Endothelial cell of umbilical vein (primary cell): Measurements from ENCODE around the gene TANGO2. TPM values are rescaled to one million over a fixed set of nuclear protein-coding genes. Genes with fewer than 3 reads are reported as not detected.
A peak's percentile ranks its signal among the peaks of the same experiment; 100 is the strongest.

Experiments
- BruUV-seq: library from RNA; stranded (reverse); fragments of 400-500 nt; replicated peaks from 2 replicates; lab custom pipeline; 2021; lab: Mats Ljungman, UMichigan
- CTCF ChIA-PET: fragments of 300-600, 350-600 bp; sonication (Branson Sonifier 250); formaldehyde crosslinking; loops from one replicate; lab custom pipeline; 2021; ENCODE audit warnings: antibody characterized with exemption, inconsistent platforms; lab: Charles Lee
- POLR2A ChIA-PET: fragments of 300-600, 350-600 bp; sonication (Branson Sonifier 250); formaldehyde crosslinking; loops from one replicate; lab custom pipeline; 2021; ENCODE audit warnings: antibody characterized with exemption, inconsistent platforms; lab: Charles Lee
- DNase-seq: peaks from one replicate; pipeline ENCODE4 v3.0.0-alpha.2; 2011; ENCODE audit warnings: low read depth, low spot score
- FAIRE-seq: peaks from 2 replicates; lab custom pipeline; 2011; peaks lifted over from hg19 to GRCh38; lab: Jason Lieb, UNC
- H2AFZ ChIP-seq: 2 replicates; pipeline ENCODE4 v1.6.0; 2012; ENCODE audit warnings: low read depth, low read length, control low read depth, inconsistent platforms
- H3K27ac ChIP-seq: 2 replicates; pipeline ENCODE4 v1.5.1; 2011; ENCODE audit warnings: low read depth, mild to moderate bottlenecking, control low read depth, low read length, moderate library complexity; ENCODE audit not compliant: insufficient read depth
- H3K27me3 ChIP-seq, 2 experiments: 2 replicates each; pipeline versions ENCODE4 v1.6.0 to v1.6.1; 2011; ENCODE audit warnings: low read length in 2 of 2, mixed read lengths in 1 of 2; ENCODE audit not compliant: control insufficient read depth in 2 of 2, insufficient read depth in 2 of 2
- H3K36me3 ChIP-seq, 2 experiments: 2 replicates in 1 of 2; 3 replicates in 1 of 2; pipeline ENCODE4 v1.5.1; 2011; ENCODE audit warnings: low read length in 2 of 2, mild to moderate bottlenecking in 1 of 2, moderate library complexity in 1 of 2; ENCODE audit not compliant: control insufficient read depth in 2 of 2, insufficient read depth in 2 of 2; ENCODE audit errors: extremely low read depth in 1 of 2
- H3K4me1 ChIP-seq: 3 replicates; pipeline ENCODE4 v1.5.1; 2011; ENCODE audit warnings: mild to moderate bottlenecking, low read length; ENCODE audit not compliant: control insufficient read depth, insufficient read depth; ENCODE audit errors: extremely low read depth
- H3K4me2 ChIP-seq: 2 replicates; pipeline ENCODE4 v1.6.1; 2011; ENCODE audit warnings: low read length, control low read depth, mixed read lengths; ENCODE audit not compliant: insufficient read depth
- H3K4me3 ChIP-seq, 3 experiments: fragments of 200-600 bp in 1 of 3; sonication (generic), shearing (Covaris generic) in 1 of 3; replicated peaks in 1 of 3; 2 replicates each; pipeline ENCODE4 v1.5.1; 2011 to 2016; ENCODE audit warnings: control low read depth in 3 of 3, low read length in 3 of 3, mild to moderate bottlenecking in 2 of 3, inconsistent platforms in 1 of 3, low read depth in 1 of 3, moderate library complexity in 1 of 3; ENCODE audit not compliant: insufficient read depth in 1 of 3
- H3K79me2 ChIP-seq: 2 replicates; pipeline ENCODE4 v1.6.0; 2012; ENCODE audit warnings: low read length, inconsistent platforms; ENCODE audit not compliant: control insufficient read depth, insufficient read depth
- H3K9ac ChIP-seq: replicated peaks from 2 replicates; pipeline ENCODE3; 2011; ENCODE audit warnings: low read length, control low read depth; ENCODE audit not compliant: insufficient read depth; ENCODE audit errors: extremely low read depth
- H3K9me1 ChIP-seq: replicated peaks from 3 replicates; pipeline ENCODE4 v1.6.0; 2011; ENCODE audit warnings: mild to moderate bottlenecking, low read length; ENCODE audit not compliant: control insufficient read depth, insufficient read depth; ENCODE audit errors: extremely low read depth
- H3K9me3 ChIP-seq: replicated peaks from 2 replicates; pipeline ENCODE4 v1.5.1; 2012; ENCODE audit warnings: low read length, inconsistent platforms; ENCODE audit not compliant: control insufficient read depth, insufficient read depth
- H4K20me1 ChIP-seq: replicated peaks from 2 replicates; pipeline ENCODE3; 2011; ENCODE audit warnings: mild to moderate bottlenecking, low read length; ENCODE audit not compliant: control insufficient read depth, insufficient read depth; ENCODE audit errors: extremely low read depth
- GATA2 ChIP-seq: IDR thresholded peaks from 2 replicates; pipeline ENCODE4 v1.7.0; 2011; ENCODE audit warnings: low read depth, mild to moderate bottlenecking, moderate library complexity, mixed read lengths, low read length; ENCODE audit not compliant: insufficient read length, insufficient read depth
- JUN ChIP-seq: IDR thresholded peaks from 2 replicates; pipeline ENCODE4 v1.6.1; 2011; ENCODE audit warnings: borderline replicate concordance, low read depth; ENCODE audit not compliant: insufficient read length, insufficient read depth
- MYC ChIP-seq: IDR thresholded peaks from one replicate; pipeline ENCODE4 v1.6.1; 2011; ENCODE audit warnings: mild to moderate bottlenecking, low read depth, low read length
- POLR2A ChIP-seq: IDR thresholded peaks from 2 replicates; pipeline ENCODE4 v1.6.1; 2012; ENCODE audit warnings: low read depth, mild to moderate bottlenecking, control low read depth, low read length
- dilution Hi-C: fragments of 300-500 bp; cut with MboI; formaldehyde crosslinking; loops from one replicate; pipeline ENCODE4 v1.15.0; 2019; ENCODE audit warnings: low sequenced_read_pairs; ENCODE audit not compliant: extremely low pct_ligation_motif_present
- intact Hi-C: fragments of 100-400 bp; cut with micrococcal nuclease; formaldehyde crosslinking; loops from one replicate; pipeline ENCODE4 v1.10.0; 2022
- polyA plus RNA-seq, 4 experiments: library from polyadenylated mRNA; depleted of rRNA in 3 of 4; stranded (reverse) in 3 of 4; unstranded in 1 of 4; fragments of >200 nt; gene quantifications; 2 replicates each; pipeline versions ENCODE4 v1.2.1 to v1.2.3, GENCODE V29; 2011 to 2012; ENCODE audit warnings: missing spikeins in 1 of 4
- total RNA-seq: library from RNA; stranded (reverse); gene quantifications from 2 replicates; pipeline ENCODE4 v1.2.3, GENCODE V29; 2021
- TF ChIP-seq, protein P1 (sequence below), 2 donors: IDR thresholded peaks; 1 replicate in 1 of 2; 2 replicates in 1 of 2; pipeline ENCODE4 v1.5.1; 2011; ENCODE audit warnings: low read length in 2 of 2, mild to moderate bottlenecking in 2 of 2, moderate library complexity in 2 of 2, control low read depth in 1 of 2, inconsistent platforms in 1 of 2, low read depth in 1 of 2; ENCODE audit not compliant: insufficient read depth in 1 of 2; ENCODE audit errors: extremely low read depth in 1 of 2
- TF ChIP-seq, protein P2 (sequence below): IDR thresholded peaks from 2 replicates; pipeline ENCODE4 v1.6.1; 2011; ENCODE audit not compliant: insufficient read depth, insufficient read length

The TANGO2 gene
- total and polyA plus RNA-seq, 2 donors (not counting 3 experiments of a cell fraction or from before 2014, with no cell fraction given) = 40.0 to 49.3 TPM

DNA sequence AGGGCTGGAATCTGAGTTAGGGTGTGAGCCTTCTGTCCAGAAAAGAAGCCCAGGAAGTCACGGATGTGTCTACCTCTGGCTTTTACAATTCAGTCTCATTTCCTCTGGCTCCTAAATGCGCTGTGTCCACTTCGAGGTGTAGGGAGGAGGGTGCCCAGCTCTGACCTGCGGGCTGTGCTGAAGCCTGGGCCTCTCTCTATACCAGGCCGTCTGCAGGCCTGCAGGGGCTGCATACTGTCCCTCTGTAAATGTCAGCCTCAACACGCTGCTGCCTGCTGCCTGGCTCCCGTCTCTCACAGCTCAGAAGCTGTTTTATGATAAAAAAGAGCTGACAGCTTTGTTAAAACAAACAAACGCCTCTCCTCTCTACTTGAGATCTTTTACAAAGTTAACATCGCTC, 18.8 kb upstream of the TANGO2 start:
- DNase-seq = no peak
- Histone ChIP-seq H3K9ac (no peak overlapping the region), H3K9me1 (no peaks in the 10 kb centered on the region), H3K4me2 (no peak overlapping the region), H3K79me2 (no peaks in the 10 kb centered on the region), H3K9me3 (peaks cover 5% of the 10 kb centered on the region), H4K20me1 (no peaks in the 10 kb centered on the region), H3K4me3 (no peak overlapping the region), H3K27me3 (no peaks in the 10 kb centered on the region), H3K27ac (peak overlapping the region; percentile 46), H3K36me3 (no peaks in the 10 kb centered on the region), H3K4me1 (peaks cover 47% of the 10 kb centered on the region), H2AFZ (no peak overlapping the region)
- no peak for TF ChIP-seq JUN
- TF ChIP-seq MYC = no peak
- no peak for TF ChIP-seq POLR2A
- TF ChIP-seq, protein P1, sequence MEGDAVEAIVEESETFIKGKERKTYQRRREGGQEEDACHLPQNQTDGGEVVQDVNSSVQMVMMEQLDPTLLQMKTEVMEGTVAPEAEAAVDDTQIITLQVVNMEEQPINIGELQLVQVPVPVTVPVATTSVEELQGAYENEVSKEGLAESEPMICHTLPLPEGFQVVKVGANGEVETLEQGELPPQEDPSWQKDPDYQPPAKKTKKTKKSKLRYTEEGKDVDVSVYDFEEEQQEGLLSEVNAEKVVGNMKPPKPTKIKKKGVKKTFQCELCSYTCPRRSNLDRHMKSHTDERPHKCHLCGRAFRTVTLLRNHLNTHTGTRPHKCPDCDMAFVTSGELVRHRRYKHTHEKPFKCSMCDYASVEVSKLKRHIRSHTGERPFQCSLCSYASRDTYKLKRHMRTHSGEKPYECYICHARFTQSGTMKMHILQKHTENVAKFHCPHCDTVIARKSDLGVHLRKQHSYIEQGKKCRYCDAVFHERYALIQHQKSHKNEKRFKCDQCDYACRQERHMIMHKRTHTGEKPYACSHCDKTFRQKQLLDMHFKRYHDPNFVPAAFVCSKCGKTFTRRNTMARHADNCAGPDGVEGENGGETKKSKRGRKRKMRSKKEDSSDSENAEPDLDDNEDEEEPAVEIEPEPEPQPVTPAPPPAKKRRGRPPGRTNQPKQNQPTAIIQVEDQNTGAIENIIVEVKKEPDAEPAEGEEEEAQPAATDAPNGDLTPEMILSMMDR (IDR thresholded peaks at IDR 0.05; ENCODE audit: extremely low read depth in 1 of 2, insufficient read depth in 1 of 2, low read depth in 1 of 2, low read length in 2 of 2) = no peak
- no peak for TF ChIP-seq GATA2
- TF ChIP-seq, protein P2, sequence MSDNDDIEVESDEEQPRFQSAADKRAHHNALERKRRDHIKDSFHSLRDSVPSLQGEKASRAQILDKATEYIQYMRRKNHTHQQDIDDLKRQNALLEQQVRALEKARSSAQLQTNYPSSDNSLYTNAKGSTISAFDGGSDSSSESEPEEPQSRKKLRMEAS = no peak
- CTCF ChIA-PET = interaction anchor here (0.9 to 2.4 kb wide), 6 partner anchors 9 to 278 kb away, joined by 3 to 32 read pairs (median 3); no protein-coding TSS in a partner anchor
- POLR2A ChIA-PET = interaction anchor here (1.2 kb wide), 1 partner anchor 28 kb away, joined by 3 read pairs; no protein-coding TSS in a partner anchor
- intact Hi-C loops (no loop called here), dilution Hi-C loops (no loop called here)
- FAIRE-seq = no peak
- BruUV-seq = no TSS peak
